SK-N-SH (cell line): ENCODE measurements around the gene SLC16A8. TPM values are rescaled to one million over a fixed set of nuclear protein-coding genes. Genes with fewer than 3 reads are reported as not detected.

Source experiments
- CTCF ChIA-PET: fragments of 300-600, 350-600 bp; formaldehyde crosslinking; extraction: SDS; loops from one replicate; lab custom pipeline; 2021; lab: Yijun Ruan, JAX
- POLR2A ChIA-PET: fragments of 350-600 bp; sonication (Branson Sonifier 250); formaldehyde crosslinking; extraction: SDS; loops from one replicate; lab custom pipeline; 2020; ENCODE audit warnings: antibody characterized with exemption, inconsistent platforms; lab: Yijun Ruan, JAX
- DNase-seq: peaks from one replicate; pipeline ENCODE4 v3.0.0; 2012
- H2AFZ ChIP-seq: fragments of 200-600 bp; sonication (generic); 2 replicates; pipeline ENCODE4 v1.8.1; 2016; ENCODE audit warnings: antibody characterized with exemption, mild to moderate bottlenecking, low read depth
- H3F3A ChIP-seq: fragments of 200-600 bp; sonication (generic); replicated peaks from 2 replicates; pipeline ENCODE3; 2016; ENCODE audit warnings: antibody characterized with exemption, mild to moderate bottlenecking; ENCODE audit not compliant: insufficient read depth
- H3K27ac ChIP-seq, 2 experiments: fragments of 200-500 bp in 1 of 2; fragments of 200-600 bp in 1 of 2; sonication (Bioruptor generic) in 1 of 2; sonication (generic), shearing (Covaris generic) in 1 of 2; 2 replicates each; pipeline versions ENCODE4 v1.5.1 to v1.6.1; 2014 to 2016; ENCODE audit warnings: low read depth in 2 of 2, inconsistent platforms in 1 of 2, low read length in 1 of 2, mild to moderate bottlenecking in 1 of 2, mixed read lengths in 1 of 2
- H3K27me3 ChIP-seq: fragments of 200-600 bp; sonication (generic), shearing (Covaris generic); 2 replicates; pipeline ENCODE4 v1.6.1; 2016; ENCODE audit warnings: mixed run types; ENCODE audit not compliant: insufficient read depth
- H3K36me3 ChIP-seq, 2 experiments: fragments of 200-500 bp in 1 of 2; fragments of 200-600 bp in 1 of 2; sonication (Bioruptor generic) in 1 of 2; sonication (generic) in 1 of 2; replicated peaks in 1 of 2; 2 replicates each; pipeline versions ENCODE3 to v1.5.1; 2014 to 2016; ENCODE audit warnings: low read length in 1 of 2, mild to moderate bottlenecking in 1 of 2; ENCODE audit not compliant: insufficient read depth in 2 of 2, control insufficient read depth in 1 of 2
- H3K4me1 ChIP-seq, 2 experiments: fragments of 200-500 bp in 1 of 2; fragments of 200-600 bp in 1 of 2; sonication (Bioruptor generic) in 1 of 2; sonication (generic), shearing (Covaris generic) in 1 of 2; 2 replicates each; pipeline versions ENCODE4 v1.5.1 to v1.6.1; 2014 to 2016; ENCODE audit warnings: low read depth in 1 of 2, low read length in 1 of 2, mixed run types in 1 of 2; ENCODE audit not compliant: insufficient read depth in 2 of 2, control insufficient read depth in 1 of 2
- H3K4me2 ChIP-seq: fragments of 200-600 bp; sonication (generic), shearing (Covaris generic); 2 replicates; pipeline ENCODE4 v1.6.1; 2017; ENCODE audit warnings: mixed run types
- H3K4me3 ChIP-seq, 2 experiments: fragments of 200-500 bp in 1 of 2; fragments of 200-600 bp in 1 of 2; sonication (Bioruptor generic) in 1 of 2; sonication (generic), shearing (Covaris generic) in 1 of 2; 2 replicates each; pipeline versions ENCODE4 v1.5.1 to v1.8.1; 2014 to 2016; ENCODE audit warnings: low read depth in 2 of 2, inconsistent platforms in 1 of 2, low read length in 1 of 2, mild to moderate bottlenecking in 1 of 2, mixed read lengths in 1 of 2, moderate library complexity in 1 of 2
- H3K79me2 ChIP-seq: fragments of 200-600 bp; sonication (generic); 2 replicates; pipeline ENCODE4 v1.8.1; 2017; ENCODE audit warnings: mild to moderate bottlenecking; ENCODE audit not compliant: insufficient read depth
- H3K9ac ChIP-seq: fragments of 200-600 bp; sonication (generic); 2 replicates; pipeline ENCODE4 v1.6.1; 2017; ENCODE audit warnings: mixed run types
- H3K9me2 ChIP-seq: fragments of 200-600 bp; sonication (generic); 2 replicates; pipeline ENCODE4 v1.6.1; 2017; ENCODE audit warnings: mixed run types
- H3K9me3 ChIP-seq: fragments of 200-600 bp; sonication (generic); 2 replicates; pipeline ENCODE4 v1.6.1; 2017; ENCODE audit warnings: mixed run types, mild to moderate bottlenecking, moderate library complexity
- H4K20me1 ChIP-seq: fragments of 200-600 bp; sonication (generic); 2 replicates; pipeline ENCODE4 v1.6.1; 2017; ENCODE audit warnings: mild to moderate bottlenecking, mixed run types; ENCODE audit not compliant: insufficient read depth
- FOSL2 ChIP-seq: IDR thresholded peaks from 2 replicates; pipeline ENCODE4 v1.4.0; 2012; ENCODE audit warnings: low read depth, mild to moderate bottlenecking, moderate library complexity, borderline replicate concordance
- IRF3 ChIP-seq: fragments of 150-350 bp; IDR thresholded peaks from 2 replicates; pipeline ENCODE4 v1.6.1; 2016; ENCODE audit warnings: mild to moderate bottlenecking, low read depth, low read length
- MEF2A ChIP-seq: IDR thresholded peaks from 2 replicates; pipeline ENCODE4 v1.4.0; 2012; ENCODE audit warnings: low read depth, borderline replicate concordance
- NFIC ChIP-seq: IDR thresholded peaks from 2 replicates; pipeline ENCODE4 v1.4.0; 2012; ENCODE audit warnings: borderline replicate concordance
- RFX5 ChIP-seq: IDR thresholded peaks from 2 replicates; pipeline ENCODE4 v1.6.1; 2012; ENCODE audit warnings: mild to moderate bottlenecking, improper control_type of control experiment, low read length
- TAF1 ChIP-seq: IDR thresholded peaks from 2 replicates; pipeline ENCODE4 v1.6.1; 2012; ENCODE audit warnings: low read depth, mild to moderate bottlenecking, low read length, moderate library complexity, borderline replicate concordance
- USF2 ChIP-seq: fragments of 150-350 bp; IDR thresholded peaks from 2 replicates; pipeline ENCODE4 v1.6.1; 2017; ENCODE audit warnings: antibody characterized with exemption, low read length, low read depth, borderline replicate concordance
- YY1 ChIP-seq: IDR thresholded peaks from 2 replicates; pipeline ENCODE4 v1.4.0; 2012; ENCODE audit warnings: low read depth, mild to moderate bottlenecking
- WGBS: methylation state at CpG from one replicate; pipeline ENCODE4 v1.1.6; 2017; ENCODE audit warnings: low lambda C conversion rate; 5-methylcytosine and 5-hydroxymethylcytosine counted together
- polyA plus RNA-seq, 3 experiments: library from polyadenylated mRNA; depleted of rRNA; stranded (reverse); fragments of >200 nt; gene quantifications; 2 replicates each; pipeline ENCODE4 v1.2.3, GENCODE V29; 2012

Gene SLC16A8
- polyA plus RNA-seq, 1 of the 3 experiments (the other 2 are of a cell fraction): not detected

GRCh38 chr22:38028344-38029130 lies 55.4 kb downstream of the SLC16A8 start:
- ChIA-PET CTCF (interaction anchor here (1.4 kb wide), 1 partner anchor 24 kb away, joined by 4 read pairs; no protein-coding TSS in a partner anchor), POLR2A (interaction anchor here (0.5 kb wide), 1 partner anchor 370 kb away, joined by 3 read pairs; no protein-coding TSS in a partner anchor)
- TF ChIP-seq FOSL2 (no peak), USF2 (no peak), TAF1 (no peak), NFIC (no peak), MEF2A (no peak), RFX5 (no peak), IRF3 (no peak), YY1 (no peak)
- Histone ChIP-seq H3K9ac (no peak overlapping the region), H3K27ac (no peak overlapping the region), H2AFZ (no peak overlapping the region), H3K4me3 (no peak overlapping the region), H4K20me1 (no peaks in the 10 kb centered on the region), H3K9me2 (no peaks in the 10 kb centered on the region), H3K79me2 (no peaks in the 10 kb centered on the region), H3K27me3 (no peaks in the 10 kb centered on the region), H3K4me1 (no peaks in the 10 kb centered on the region), H3K4me2 (no peak overlapping the region), H3K36me3 (no peaks in the 10 kb centered on the region), H3K9me3 (no peaks in the 10 kb centered on the region), H3F3A (no peaks in the 10 kb centered on the region)
- WGBS: 80% methylated on average over 9 of the region's 15 CpGs
- DNase-seq: no peak

Other genes starting within 250 kb of the SLC16A8 start
- gene ANKRD54, start 239.8 kb downstream of the SLC16A8 start, polyA plus RNA-seq (2012; rRNA removed): 27.5 and 27.6 TPM in 2 replicates
- 478 and 642 TPM in 2 replicates for gene EIF3L, start 234.8 kb downstream of the SLC16A8 start, polyA plus RNA-seq (2012; rRNA removed)
- 12.9 and 15.2 TPM in 2 replicates for gene MICALL1, start 177.9 kb downstream of the SLC16A8 start, polyA plus RNA-seq (2012; rRNA removed)
- 0.33 and 0.45 TPM in 2 replicates for gene C22orf23, start 130.6 kb downstream of the SLC16A8 start, polyA plus RNA-seq (2012; rRNA removed)
- 146 and 255 TPM in 2 replicates for gene POLR2F, start 130.5 kb downstream of the SLC16A8 start, polyA plus RNA-seq (2012; rRNA removed)
- not detected in 2 replicates for gene SOX10, start 99.6 kb downstream of the SLC16A8 start, polyA plus RNA-seq (2012; rRNA removed)
- 36.8 and 42.8 TPM in 2 replicates for gene PICK1, start 26.8 kb downstream of the SLC16A8 start, polyA plus RNA-seq (2012; rRNA removed)
- gene BAIAP2L2, start 26.5 kb upstream of the SLC16A8 start, polyA plus RNA-seq (2012; rRNA removed): 0.13 and 0.16 TPM in 2 replicates
- gene PLA2G6, start 97.6 kb upstream of the SLC16A8 start, polyA plus RNA-seq (2012; rRNA removed): 10.5 and 14.5 TPM in 2 replicates
- 7.9 and 8.2 TPM in 2 replicates for gene MAFF, start 117.8 kb upstream of the SLC16A8 start, polyA plus RNA-seq (2012; rRNA removed)
- gene TMEM184B, start 188.8 kb upstream of the SLC16A8 start, polyA plus RNA-seq (2012; rRNA removed): 17.4 and 25.3 TPM in 2 replicates
- gene CSNK1E, start 233.2 kb upstream of the SLC16A8 start, polyA plus RNA-seq (2012; rRNA removed): 126 and 130 TPM in 2 replicates